Right cardiac atrium (tissue), 5 donors: Measurements from ENCODE around the gene PPP2R5C. TPM values are rescaled to one million over a fixed set of nuclear protein-coding genes. Genes with fewer than 3 reads are reported as not detected.
"Not testable (repeated sequence)": the region's sequence is repeated elsewhere in the genome, so short reads cannot be mapped to it uniquely, and the experiment has no call there.

Source experiments
- ATAC-seq, 2 donors: fragments of 200-7000 bp; cut with Tn5 transposase; one replicate each; pipeline versions ENCODE4 v1.8.0 to v1.9.1; 2020; ENCODE audit warnings: moderate library complexity in 2 of 2, mild to moderate bottlenecking in 1 of 2
- DNase-seq, 3 donors: peaks; one replicate each; pipeline ENCODE4 v3.0.0-alpha.2; 2020
- H3K27ac ChIP-seq: one replicate; pipeline ENCODE4 v1.5.1; 2013; ENCODE audit warnings: mild to moderate bottlenecking, low read length, control low read depth, moderate library complexity
- H3K27me3 ChIP-seq: one replicate; pipeline ENCODE4 v1.6.1; 2013; ENCODE audit not compliant: control insufficient read depth, insufficient read depth
- H3K4me1 ChIP-seq: one replicate; pipeline ENCODE4 v1.6.1; 2013; ENCODE audit warnings: low read length; ENCODE audit not compliant: control insufficient read depth, insufficient read depth
- H3K4me3 ChIP-seq: one replicate; pipeline ENCODE4 v1.5.1; 2013; ENCODE audit warnings: low read length, control low read depth
- H3K9me3 ChIP-seq: one replicate; pipeline ENCODE4 v1.6.1; 2013; ENCODE audit warnings: low read length; ENCODE audit not compliant: control insufficient read depth
- WGBS: extraction: QIAGEN DNeasy Blood & Tissue Kit; methylation state at CpG from one replicate; pipeline ENCODE4 v1.1.7; 2013; 5-methylcytosine and 5-hydroxymethylcytosine counted together
- intact Hi-C, 4 donors: fragments of 100-400 bp; cut with DNase I; formaldehyde crosslinking; loops; one replicate each; pipeline versions ENCODE4 v1.11.0 to v1.14.0; 2022 to 2023
- polyA plus RNA-seq: library from polyadenylated mRNA; stranded (reverse); fragments of 200-250 nt; gene quantifications from one replicate; pipeline ENCODE4 v1.2.3, GENCODE V29; 2013
- total RNA-seq, 4 donors: library from RNA; stranded (reverse); fragmentation: NEBNext Ultra II Directional; extraction: Animal tissue kit (Norgen Biotek cat#: 25700); gene quantifications; one replicate each; pipeline ENCODE4 v1.2.1, GENCODE V29; 2021
- donor health status: healthy with polysubstance abuse.
- donor health status: DM: no; HTN: yes; CAD: no.
- donor health status: DM: no; HTN: no; CAD: no.
- donor health status: DM: no; HTN: yes; CAD: no; lungs with severe emphysema.
- donor health status: DM: yes; HTN: yes; CAD: no.

PPP2R5C gene
- total and polyA plus RNA-seq, 5 donors, result 100.0 to 158 (median 144) TPM

- no peaks in the 10 kb centered on the region for H3K4me1 ChIP-seq
- H3K4me3 ChIP-seq, result no peak overlapping the region
- peak in 1 of 3 donors; percentile 59 for DNase-seq
- whole genome bisulfite sequencing, result 44% methylated on average over 20 of the region's 20 CpGs
- H3K27me3 ChIP-seq, result no peaks in the 10 kb centered on the region
- H3K27ac ChIP-seq, result no peak overlapping the region
- H3K9me3 ChIP-seq, result no peaks in the 10 kb centered on the region
- intact Hi-C loops, result loop anchor here in 1 of 4 donors (10.0 kb wide), 2 partner anchors 121 to 249 kb away; partner anchors contain the start of gene HSP90AA1
- ATAC-seq, result peak; percentile 1 to 3
Observed at GRCh38 chr14:101963656-101964296, 202.3 kb downstream of the PPP2R5C start.

GRCh38 chr14:101964297-101965180 is 203.0 kb downstream of the PPP2R5C start, which contains the start of gene DYNC1H1:
Gene DYNC1H1 (plus strand): TSS chr14:101964573. CDS start chr14:101964692, 119 bp downstream.
- peak; percentile 98 to 99 (median 99) for DNase-seq
- intact Hi-C loops, result loop anchor here in 1 of 4 donors (10.0 kb wide), 2 partner anchors 120 to 250 kb away; partner anchors contain the start of gene HSP90AA1
- under 1% methylated on average over 115 of the region's 115 CpGs for whole genome bisulfite sequencing
- ATAC-seq, result peak; percentile 92 to 93
- Histone ChIP-seq H3K27me3 (no peaks in the 10 kb centered on the region), H3K9me3 (no peaks in the 10 kb centered on the region), H3K4me3 (peak within 1 kb of the TSS; percentile 69), H3K4me1 (no peaks in the 10 kb centered on the region), H3K27ac (peak within 1 kb of the TSS; percentile 49)

- H3K27me3 ChIP-seq, result no peaks in the 10 kb centered on the region
- H3K4me1 ChIP-seq, result no peaks in the 10 kb centered on the region
- H3K27ac ChIP-seq, result peak overlapping the region; percentile 49
- WGBS, result 1% methylated on average over 28 of the region's 28 CpGs
- peak; percentile 54 to 60 for ATAC-seq
- H3K4me3 ChIP-seq, result peak overlapping the region; percentile 69
- DNase-seq, result peak; percentile 73 to 89 (median 89)
- no peaks in the 10 kb centered on the region for H3K9me3 ChIP-seq
- intact Hi-C loops, result loop anchor here in 1 of 4 donors (10.0 kb wide), 2 partner anchors 120 to 250 kb away; partner anchors contain the start of gene HSP90AA1
Observed at GRCh38 chr14:101965181-101965544, 203.7 kb downstream of the PPP2R5C start.

DNA sequence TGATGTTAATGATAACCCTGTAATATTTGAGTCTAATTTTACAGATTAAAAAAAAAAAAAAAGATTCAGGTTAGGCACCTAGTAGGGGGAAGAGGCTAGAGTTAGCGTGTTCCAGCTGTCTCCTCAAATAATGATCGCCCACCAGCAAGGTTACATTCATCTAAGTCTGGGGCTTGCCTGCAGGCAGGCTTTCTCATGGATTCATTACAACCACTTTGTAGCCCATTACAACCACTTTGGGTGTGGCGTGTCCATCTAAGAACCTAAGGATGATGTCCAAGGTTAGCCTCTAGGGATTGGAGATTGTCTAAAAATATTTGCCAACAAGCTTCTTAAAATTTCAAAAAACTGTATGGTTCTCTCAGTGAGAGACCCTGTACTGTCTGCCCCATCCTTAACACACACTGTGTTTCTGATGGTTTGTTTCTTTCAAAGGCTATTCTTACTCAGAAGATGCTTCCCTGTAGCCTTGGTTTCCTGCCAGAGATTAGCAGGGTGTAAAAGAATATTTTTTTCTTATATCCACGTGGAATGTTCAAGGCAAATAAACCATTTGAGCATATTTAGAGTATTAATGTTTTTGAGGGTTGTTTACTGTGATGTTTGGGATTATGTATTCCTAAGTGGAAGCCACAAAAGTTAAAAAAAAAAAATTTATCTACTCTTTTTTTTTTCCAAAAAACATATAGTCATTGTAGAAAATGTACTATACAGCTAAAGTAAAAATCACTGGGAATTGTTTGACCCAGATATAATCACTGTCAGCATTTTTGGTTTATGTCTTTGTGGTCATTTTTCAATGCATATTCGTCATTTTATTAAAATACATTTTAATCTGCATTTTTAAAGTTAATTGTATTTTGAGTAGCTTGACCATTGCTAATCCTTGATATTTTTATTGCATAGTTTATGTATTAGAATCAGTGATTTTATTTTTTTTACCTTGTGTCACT is 204.5 kb downstream of the PPP2R5C start:
- Histone ChIP-seq H3K4me3 (peak overlapping the region; percentile 69), H3K4me1 (peaks cover 3% of the 10 kb centered on the region), H3K9me3 (no peaks in the 10 kb centered on the region), H3K27ac (peak overlapping the region; percentile 49), H3K27me3 (no peaks in the 10 kb centered on the region)
- no peak for ATAC-seq
- WGBS, result 26% methylated on average over 5 of the region's 5 CpGs
- no peak for DNase-seq
- intact Hi-C loops, result loop anchor here in 1 of 4 donors (10.0 kb wide), 2 partner anchors 119 to 251 kb away; partner anchors contain the start of gene HSP90AA1

GRCh38 chr14:101966742-101967141 is 205.2 kb downstream of the PPP2R5C start:
- Histone ChIP-seq H3K27me3 (no peaks in the 10 kb centered on the region), H3K4me3 (no peak overlapping the region), H3K4me1 (peaks cover 5% of the 10 kb centered on the region), H3K27ac (no peak overlapping the region), H3K9me3 (no peaks in the 10 kb centered on the region)
- no peak for DNase-seq
- no peak for ATAC-seq
- 58% methylated on average over 2 of the region's 2 CpGs for WGBS
- intact Hi-C loops, result loop anchor here in 1 of 4 donors (10.0 kb wide), 2 partner anchors 118 to 252 kb away; partner anchors contain the start of gene HSP90AA1

DNA sequence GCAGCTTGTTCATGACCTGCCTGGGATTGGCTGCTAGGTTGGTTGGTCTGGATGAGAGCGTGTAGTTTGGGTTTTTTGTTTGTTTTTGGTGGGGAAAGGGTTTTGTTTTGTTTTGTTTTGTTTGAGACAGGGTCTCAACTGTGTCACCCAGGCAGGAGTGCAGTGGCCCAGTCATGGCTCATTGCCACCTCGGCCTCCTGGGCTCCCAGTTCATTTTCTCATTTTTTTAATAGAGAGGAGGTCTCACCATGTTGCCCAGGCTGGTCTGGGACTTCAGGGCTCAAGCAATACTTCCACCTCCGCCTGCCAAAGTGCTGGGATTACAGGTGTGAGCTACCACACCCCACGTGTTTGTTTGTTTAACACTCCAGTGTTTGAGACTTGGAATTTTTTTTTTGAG is 206.7 kb downstream of the PPP2R5C start:
- H3K4me1 ChIP-seq, result peaks cover 5% of the 10 kb centered on the region
- no peaks in the 10 kb centered on the region for H3K27me3 ChIP-seq
- WGBS, result 84% methylated on average over 4 of the region's 4 CpGs
- intact Hi-C loops, result loop anchor here in 1 of 4 donors (10.0 kb wide), 2 partner anchors 117 to 253 kb away; partner anchors contain the start of gene HSP90AA1
- H3K9me3 ChIP-seq, result no peaks in the 10 kb centered on the region
- no peak overlapping the region for H3K27ac ChIP-seq
- H3K4me3 ChIP-seq, result no peak overlapping the region
- DNase-seq (no peak), ATAC-seq (no peak)

DNA sequence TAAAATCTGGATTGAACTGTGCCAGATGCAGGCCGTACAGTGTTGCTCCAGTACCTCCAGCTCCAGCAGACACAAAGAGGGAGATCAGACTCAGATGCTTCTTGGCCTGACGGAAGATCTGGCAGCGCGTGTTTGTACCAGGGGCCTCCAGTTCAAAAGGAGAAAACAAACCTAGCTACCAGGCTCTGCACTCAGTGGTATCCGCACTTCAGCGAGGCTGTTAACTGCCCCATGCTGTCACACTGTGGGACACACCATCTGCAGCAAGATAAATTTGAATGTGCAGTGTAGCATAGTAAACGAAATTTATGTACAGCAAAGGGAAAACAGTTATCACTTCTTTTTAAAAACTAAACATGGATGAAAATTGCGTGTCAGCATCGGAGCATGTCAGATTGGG is 208.0 kb downstream of the PPP2R5C start:
- DNase-seq, result no peak
- no peak for ATAC-seq
- WGBS, result 88% methylated on average over 9 of the region's 9 CpGs
- Histone ChIP-seq H3K27ac (no peak overlapping the region), H3K9me3 (no peaks in the 10 kb centered on the region), H3K4me3 (no peak overlapping the region), H3K4me1 (peaks cover 5% of the 10 kb centered on the region), H3K27me3 (no peaks in the 10 kb centered on the region)
- intact Hi-C loops, result loop anchor here in 1 of 4 donors (10.0 kb wide), 2 partner anchors 115 to 255 kb away; partner anchors contain the start of gene HSP90AA1

GRCh38 chr14:101970830-101971400 is 209.4 kb downstream of the PPP2R5C start:
- intact Hi-C loops, result no loop called here

DNA sequence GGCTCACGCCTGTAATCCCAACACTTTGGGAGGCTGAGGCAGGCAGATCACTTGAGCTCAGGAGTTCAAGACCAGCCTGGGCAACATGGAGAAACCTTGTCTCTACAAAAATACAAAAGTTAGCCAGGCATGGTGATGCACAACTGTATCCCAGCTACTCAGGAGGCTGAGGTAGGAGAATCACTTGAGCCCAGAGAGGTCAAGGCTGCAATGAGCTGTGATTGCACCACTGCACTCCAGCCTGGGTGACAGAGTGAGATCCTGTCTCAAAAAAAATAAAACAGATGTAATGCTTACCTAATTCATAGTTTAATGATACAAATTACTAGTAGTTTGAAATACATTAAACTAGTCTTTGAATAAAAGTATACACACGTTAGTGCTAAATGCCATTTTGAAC is 209.9 kb downstream of the PPP2R5C start:
- DNase-seq, H3K27ac ChIP-seq, intact Hi-C loops, H3K27me3 ChIP-seq, ATAC-seq, H3K4me3 ChIP-seq, H3K9me3 ChIP-seq: not testable (repeated sequence)
- 78% methylated on average over 2 of the region's 2 CpGs for WGBS
- peaks cover 12% of the 10 kb centered on the region for H3K4me1 ChIP-seq

More at GRCh38 chr14:101970830-101971400, 209.4 kb downstream of the PPP2R5C start:
- ATAC-seq (no peak), DNase-seq (no peak)
- peak overlapping the region; percentile 38 for H3K27ac ChIP-seq
- H3K9me3 ChIP-seq, result no peaks in the 10 kb centered on the region
- no peaks in the 10 kb centered on the region for H3K27me3 ChIP-seq
- H3K4me1 ChIP-seq, result peaks cover 12% of the 10 kb centered on the region
- 82% methylated on average over 11 of the region's 11 CpGs for WGBS
- no peak overlapping the region for H3K4me3 ChIP-seq
